Neural cell (in vitro differentiated cells): Measurements from ENCODE around the gene SULT1A1. TPM values are rescaled to one million over a fixed set of nuclear protein-coding genes. Genes with fewer than 3 reads are reported as not detected.
"Not testable (repeated sequence)": the region's sequence is repeated elsewhere in the genome, so short reads cannot be mapped to it uniquely, and the experiment has no call there.

ENCODE experiments used
- H2AFZ ChIP-seq: fragments of 200-600, 300-800 bp; sonication (generic), shearing (Covaris generic); 2 replicates; pipeline ENCODE4 v1.6.0; 2014; ENCODE audit warnings: low read depth, mild to moderate bottlenecking, antibody characterized with exemption, low read length, moderate library complexity
- H3F3A ChIP-seq: fragments of 200-600 bp; shearing (Covaris generic); 2 replicates; pipeline ENCODE4 v1.6.1; 2016; ENCODE audit warnings: mild to moderate bottlenecking, moderate library complexity, mixed read lengths, antibody characterized with exemption, low read length; ENCODE audit not compliant: insufficient read depth, poor library complexity, severe bottlenecking
- H3K27ac ChIP-seq: fragments of 200-600, 300-800 bp; sonication (generic), shearing (Covaris generic); 2 replicates; pipeline ENCODE4 v1.5.1; 2014; ENCODE audit warnings: mild to moderate bottlenecking, low read length, moderate library complexity
- H3K27me3 ChIP-seq: fragments of 300-800, 200-600 bp; sonication (generic), shearing (Covaris generic); 2 replicates; pipeline ENCODE4 v1.6.0; 2014; ENCODE audit warnings: mild to moderate bottlenecking, low read depth, low read length, moderate library complexity; ENCODE audit not compliant: insufficient read depth
- H3K36me3 ChIP-seq: fragments of 300-800, 200-600 bp; sonication (generic), shearing (Covaris generic); 2 replicates; pipeline ENCODE4 v1.5.1; 2014; ENCODE audit warnings: mild to moderate bottlenecking, antibody characterized with exemption, low read length, moderate library complexity; ENCODE audit not compliant: insufficient read depth
- H3K4me2 ChIP-seq: fragments of 300-800, 200-600 bp; sonication (generic), shearing (Covaris generic); 2 replicates; pipeline ENCODE4 v1.6.0; 2014; ENCODE audit warnings: mild to moderate bottlenecking, low read length
- H3K4me3 ChIP-seq: fragments of 300-800, 200-600 bp; sonication (generic), shearing (Covaris generic); 2 replicates; pipeline ENCODE4 v1.5.1; 2014; ENCODE audit warnings: mild to moderate bottlenecking, low read length, moderate library complexity
- H3K79me2 ChIP-seq: fragments of 200-600 bp; shearing (Covaris generic); replicated peaks from 2 replicates; pipeline ENCODE4 v1.6.0; 2014; ENCODE audit warnings: mild to moderate bottlenecking, low read length, moderate library complexity; ENCODE audit not compliant: insufficient read depth
- H3K9ac ChIP-seq: fragments of 300-800, 200-600 bp; sonication (generic), shearing (Covaris generic); 2 replicates; pipeline ENCODE4 v1.6.1; 2016; ENCODE audit warnings: mild to moderate bottlenecking, low read length, mixed read lengths
- H3K9me2 ChIP-seq: fragments of 200-600 bp; shearing (Covaris generic); 2 replicates; pipeline ENCODE4 v1.6.1; 2016; ENCODE audit warnings: mild to moderate bottlenecking, low read length, mixed read lengths; ENCODE audit not compliant: insufficient read depth
- H3K9me3 ChIP-seq: fragments of 200-600, 300-800 bp; sonication (generic), shearing (Covaris generic); 2 replicates; pipeline ENCODE4 v1.6.1; 2016; ENCODE audit warnings: mild to moderate bottlenecking, mixed run types, low read length, moderate library complexity, mixed read lengths
- H4K20me1 ChIP-seq: fragments of 200-600 bp; shearing (Covaris generic); 2 replicates; pipeline ENCODE4 v1.6.1; 2016; ENCODE audit warnings: mild to moderate bottlenecking, mixed run types; ENCODE audit not compliant: insufficient read depth
- EP300 ChIP-seq: fragments of 450-650 bp; conservative IDR thresholded peaks from 2 replicates; pipeline ENCODE4 v1.6.1; 2014; ENCODE audit warnings: antibody characterized with exemption, mild to moderate bottlenecking, moderate library complexity; ENCODE audit not compliant: poor library complexity, severe bottlenecking
- EZH2 ChIP-seq: fragments of 200-600, 300-800 bp; shearing (Covaris generic), sonication (generic); IDR thresholded peaks from 2 replicates; pipeline ENCODE4 v1.6.1; 2014; ENCODE audit warnings: antibody characterized with exemption, low read length, borderline replicate concordance, mild to moderate bottlenecking; ENCODE audit not compliant: insufficient read depth, poor library complexity, severe bottlenecking
- MXI1 ChIP-seq: fragments of 450-650 bp; conservative IDR thresholded peaks from 2 replicates; pipeline ENCODE4 v1.6.1; 2014; ENCODE audit warnings: antibody characterized with exemption, mild to moderate bottlenecking; ENCODE audit not compliant: poor library complexity, severe bottlenecking
- POLR2AphosphoS5 ChIP-seq: IDR thresholded peaks from 2 replicates; pipeline ENCODE4 v1.6.1; 2012
- RAD21 ChIP-seq: fragments of 450-650 bp; conservative IDR thresholded peaks from 2 replicates; pipeline ENCODE4 v1.6.1; 2014; ENCODE audit warnings: antibody characterized with exemption, mild to moderate bottlenecking, moderate library complexity
- SMC3 ChIP-seq: fragments of 450-650 bp; conservative IDR thresholded peaks from 2 replicates; pipeline ENCODE4 v1.6.1; 2014; ENCODE audit warnings: antibody characterized with exemption, mild to moderate bottlenecking, moderate library complexity; ENCODE audit not compliant: poor library complexity
- TAF1 ChIP-seq: IDR thresholded peaks from 2 replicates; pipeline ENCODE4 v1.6.1; 2012; ENCODE audit warnings: low read depth
- polyA plus RNA-seq: library from polyadenylated mRNA; depleted of rRNA; stranded (reverse); fragments of >200 nt; gene quantifications from 2 replicates; pipeline ENCODE4 v1.2.3, GENCODE V29; 2014
- TF ChIP-seq, protein P1 (sequence below): IDR thresholded peaks from 2 replicates; pipeline ENCODE4 v1.6.1; 2012; ENCODE audit warnings: borderline replicate concordance
- TF ChIP-seq, protein P2 (sequence below): fragments of 450-650 bp; IDR thresholded peaks from 2 replicates; pipeline ENCODE4 v1.5.1; 2014; ENCODE audit warnings: antibody characterized with exemption, mild to moderate bottlenecking, moderate library complexity; ENCODE audit not compliant: poor library complexity, severe bottlenecking

Gene SULT1A1
- polyA plus RNA-seq, 1 donor from 2014 or later: not detected

DNA sequence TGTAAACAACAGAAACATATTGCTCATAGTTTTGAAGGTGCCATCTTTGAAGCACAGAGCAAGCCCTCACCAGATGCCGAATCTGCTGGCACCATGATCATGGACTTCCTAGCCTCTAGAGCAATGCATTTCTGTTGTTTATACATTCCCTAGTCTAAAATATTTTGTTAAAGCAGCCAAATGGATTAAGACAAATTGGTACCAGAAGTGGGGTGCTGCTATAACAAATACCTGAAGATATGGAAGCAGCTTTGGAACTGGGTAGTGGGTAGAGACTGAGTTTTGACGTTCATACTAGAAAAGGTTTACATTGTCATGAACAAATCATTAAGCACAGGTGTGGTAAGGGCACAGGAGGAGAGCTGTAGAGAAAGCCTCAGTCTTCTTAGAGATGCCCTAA, 42.6 kb downstream of the SULT1A1 start:
- Histone ChIP-seq H2AFZ (no peak overlapping the region), H3F3A (no peaks in the 10 kb centered on the region), H3K4me2 (no peak overlapping the region), H3K9me3 (no peaks in the 10 kb centered on the region), H3K27ac (no peak overlapping the region), H3K9ac (no peak overlapping the region), H3K36me3 (no peaks in the 10 kb centered on the region), H3K9me2 (no peaks in the 10 kb centered on the region), H3K27me3 (no peaks in the 10 kb centered on the region), H3K79me2 (no peaks in the 10 kb centered on the region), H3K4me3 (no peak overlapping the region), H4K20me1 (no peaks in the 10 kb centered on the region)
- TF ChIP-seq MXI1 (no peak), POLR2AphosphoS5 (no peak), RAD21 (no peak), EP300 (no peak), TAF1 (no peak), EZH2 (no peak), SMC3 (no peak)
- TF ChIP-seq, protein P1, sequence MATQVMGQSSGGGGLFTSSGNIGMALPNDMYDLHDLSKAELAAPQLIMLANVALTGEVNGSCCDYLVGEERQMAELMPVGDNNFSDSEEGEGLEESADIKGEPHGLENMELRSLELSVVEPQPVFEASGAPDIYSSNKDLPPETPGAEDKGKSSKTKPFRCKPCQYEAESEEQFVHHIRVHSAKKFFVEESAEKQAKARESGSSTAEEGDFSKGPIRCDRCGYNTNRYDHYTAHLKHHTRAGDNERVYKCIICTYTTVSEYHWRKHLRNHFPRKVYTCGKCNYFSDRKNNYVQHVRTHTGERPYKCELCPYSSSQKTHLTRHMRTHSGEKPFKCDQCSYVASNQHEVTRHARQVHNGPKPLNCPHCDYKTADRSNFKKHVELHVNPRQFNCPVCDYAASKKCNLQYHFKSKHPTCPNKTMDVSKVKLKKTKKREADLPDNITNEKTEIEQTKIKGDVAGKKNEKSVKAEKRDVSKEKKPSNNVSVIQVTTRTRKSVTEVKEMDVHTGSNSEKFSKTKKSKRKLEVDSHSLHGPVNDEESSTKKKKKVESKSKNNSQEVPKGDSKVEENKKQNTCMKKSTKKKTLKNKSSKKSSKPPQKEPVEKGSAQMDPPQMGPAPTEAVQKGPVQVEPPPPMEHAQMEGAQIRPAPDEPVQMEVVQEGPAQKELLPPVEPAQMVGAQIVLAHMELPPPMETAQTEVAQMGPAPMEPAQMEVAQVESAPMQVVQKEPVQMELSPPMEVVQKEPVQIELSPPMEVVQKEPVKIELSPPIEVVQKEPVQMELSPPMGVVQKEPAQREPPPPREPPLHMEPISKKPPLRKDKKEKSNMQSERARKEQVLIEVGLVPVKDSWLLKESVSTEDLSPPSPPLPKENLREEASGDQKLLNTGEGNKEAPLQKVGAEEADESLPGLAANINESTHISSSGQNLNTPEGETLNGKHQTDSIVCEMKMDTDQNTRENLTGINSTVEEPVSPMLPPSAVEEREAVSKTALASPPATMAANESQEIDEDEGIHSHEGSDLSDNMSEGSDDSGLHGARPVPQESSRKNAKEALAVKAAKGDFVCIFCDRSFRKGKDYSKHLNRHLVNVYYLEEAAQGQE: no peak
- TF ChIP-seq, protein P2, sequence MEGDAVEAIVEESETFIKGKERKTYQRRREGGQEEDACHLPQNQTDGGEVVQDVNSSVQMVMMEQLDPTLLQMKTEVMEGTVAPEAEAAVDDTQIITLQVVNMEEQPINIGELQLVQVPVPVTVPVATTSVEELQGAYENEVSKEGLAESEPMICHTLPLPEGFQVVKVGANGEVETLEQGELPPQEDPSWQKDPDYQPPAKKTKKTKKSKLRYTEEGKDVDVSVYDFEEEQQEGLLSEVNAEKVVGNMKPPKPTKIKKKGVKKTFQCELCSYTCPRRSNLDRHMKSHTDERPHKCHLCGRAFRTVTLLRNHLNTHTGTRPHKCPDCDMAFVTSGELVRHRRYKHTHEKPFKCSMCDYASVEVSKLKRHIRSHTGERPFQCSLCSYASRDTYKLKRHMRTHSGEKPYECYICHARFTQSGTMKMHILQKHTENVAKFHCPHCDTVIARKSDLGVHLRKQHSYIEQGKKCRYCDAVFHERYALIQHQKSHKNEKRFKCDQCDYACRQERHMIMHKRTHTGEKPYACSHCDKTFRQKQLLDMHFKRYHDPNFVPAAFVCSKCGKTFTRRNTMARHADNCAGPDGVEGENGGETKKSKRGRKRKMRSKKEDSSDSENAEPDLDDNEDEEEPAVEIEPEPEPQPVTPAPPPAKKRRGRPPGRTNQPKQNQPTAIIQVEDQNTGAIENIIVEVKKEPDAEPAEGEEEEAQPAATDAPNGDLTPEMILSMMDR: no peak

DNA sequence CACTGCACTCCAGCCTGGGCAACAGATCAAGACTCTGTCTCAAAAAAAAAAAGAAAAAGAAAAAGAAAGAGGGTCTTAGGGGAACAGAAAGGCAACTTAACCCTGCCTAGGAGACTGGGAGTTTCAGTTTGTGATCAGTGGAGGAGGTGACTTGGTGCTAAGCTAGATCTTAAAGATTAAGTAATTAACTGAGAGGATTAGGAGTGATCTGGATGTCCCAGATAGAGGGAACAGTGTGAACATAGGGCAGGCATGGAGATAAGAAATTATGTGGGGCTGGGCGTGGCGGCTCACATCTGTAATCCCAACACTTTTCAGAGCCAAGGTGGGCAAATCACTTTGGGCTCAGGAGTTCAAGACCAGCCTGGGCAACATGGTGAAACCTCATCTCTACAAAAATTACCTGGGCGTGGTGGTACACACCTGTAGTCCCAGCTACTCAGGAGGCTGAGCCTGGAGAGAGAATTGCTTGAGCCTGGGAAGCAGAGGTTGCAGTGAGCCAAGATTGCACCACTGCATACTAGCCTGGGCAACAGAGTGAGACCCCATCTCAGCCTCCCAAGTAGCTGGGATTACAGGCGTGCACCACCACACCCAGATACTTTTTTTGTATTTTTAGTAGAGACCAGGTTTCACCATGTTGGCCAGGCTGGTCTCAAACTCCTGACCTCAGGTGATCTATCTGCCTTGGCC, 43.5 kb downstream of the SULT1A1 start:
- H3K27ac ChIP-seq, H3K4me2 ChIP-seq, H4K20me1 ChIP-seq, H3K9me3 ChIP-seq, H3K27me3 ChIP-seq, H3K4me3 ChIP-seq, H3K9me2 ChIP-seq, H3F3A ChIP-seq, H3K79me2 ChIP-seq, H2AFZ ChIP-seq, H3K36me3 ChIP-seq, H3K9ac ChIP-seq: not testable (repeated sequence)

DNA sequence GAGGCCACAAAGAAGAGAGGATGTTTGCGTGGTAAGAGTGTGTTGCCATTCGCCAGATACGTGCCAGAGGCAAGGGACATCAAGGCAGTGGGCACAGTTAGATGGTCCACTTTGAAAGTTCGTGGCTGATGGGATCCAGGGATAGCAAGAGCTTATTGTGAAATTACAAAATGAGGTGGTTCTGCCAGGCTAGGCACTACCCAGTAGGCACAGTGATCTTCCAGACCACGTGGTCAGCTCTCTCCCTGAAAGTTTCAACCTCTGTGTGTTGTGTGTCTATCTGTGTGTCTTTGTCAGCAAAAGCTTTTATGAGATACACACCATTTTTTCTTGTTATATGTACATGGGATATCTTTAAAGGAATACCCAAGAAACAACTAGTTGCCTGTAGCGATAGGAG, 46.6 kb downstream of the SULT1A1 start:
- no peaks in the 10 kb centered on the region for H3K9me3 ChIP-seq
- H3K4me2 ChIP-seq: no peak overlapping the region
- H3K79me2 ChIP-seq: no peaks in the 10 kb centered on the region
- H3K36me3 ChIP-seq: no peaks in the 10 kb centered on the region
- H3K27me3 ChIP-seq: no peaks in the 10 kb centered on the region
- H3K27ac ChIP-seq: no peak overlapping the region
- H3F3A ChIP-seq: no peaks in the 10 kb centered on the region
- H3K9ac ChIP-seq: no peak overlapping the region
- H3K4me3 ChIP-seq: no peak overlapping the region
- H3K9me2 ChIP-seq: no peaks in the 10 kb centered on the region
- no peaks in the 10 kb centered on the region for H4K20me1 ChIP-seq
- TF ChIP-seq RAD21 (no peak), EP300 (no peak), TAF1 (no peak)
- TF ChIP-seq, protein P2: no peak
- H2AFZ ChIP-seq: no peak overlapping the region
